Endodermal cell (in vitro differentiated cells): ENCODE data around the gene SREBF1. TPM values are rescaled to one million over a fixed set of nuclear protein-coding genes. Genes with fewer than 3 reads are reported as not detected.

Source experiments
- DNase-seq: peaks from one replicate; pipeline ENCODE4 v3.0.0-alpha.2; 2017
- H3K27ac ChIP-seq: 2 replicates; pipeline ENCODE4 v1.5.1; 2013; ENCODE audit warnings: mild to moderate bottlenecking, low read depth, low read length, moderate library complexity
- H3K27me3 ChIP-seq: 2 replicates; pipeline ENCODE4 v1.6.1; 2013; ENCODE audit warnings: mild to moderate bottlenecking, low read length, moderate library complexity; ENCODE audit not compliant: insufficient read depth, control insufficient read depth, poor library complexity, severe bottlenecking
- H3K36me3 ChIP-seq: 2 replicates; pipeline ENCODE4 v1.7.0; 2013; ENCODE audit warnings: mild to moderate bottlenecking, low read length, moderate library complexity; ENCODE audit not compliant: control insufficient read depth, insufficient read depth
- H3K4me1 ChIP-seq: one replicate; pipeline ENCODE4 v1.7.0; 2013; ENCODE audit warnings: low read length; ENCODE audit not compliant: control insufficient read depth, insufficient read depth
- H3K4me3 ChIP-seq: 2 replicates; pipeline ENCODE4 v1.5.1; 2013; ENCODE audit warnings: mild to moderate bottlenecking, low read length, moderate library complexity
- H3K9ac ChIP-seq: 2 replicates; pipeline ENCODE4 v1.6.1; 2013; ENCODE audit warnings: mild to moderate bottlenecking, low read length, moderate library complexity; ENCODE audit not compliant: poor library complexity, severe bottlenecking; ENCODE audit errors: extremely low read depth
- H3K9me3 ChIP-seq: 2 replicates; pipeline ENCODE4 v1.6.1; 2013; ENCODE audit warnings: mild to moderate bottlenecking, low read length, moderate library complexity; ENCODE audit not compliant: control insufficient read depth
- H3K27ac Mint-ChIP-seq: 2 replicates; pipeline ENCODE4 v1.8.0; 2020; ENCODE audit warnings: mixed read lengths
- H3K27me3 Mint-ChIP-seq: 2 replicates; pipeline ENCODE4 v1.8.0; 2021; ENCODE audit warnings: mild to moderate bottlenecking, mixed read lengths; ENCODE audit not compliant: insufficient read depth
- H3K36me3 Mint-ChIP-seq: 2 replicates; pipeline ENCODE4 v1.8.0; 2020; ENCODE audit warnings: low read depth, mixed read lengths
- H3K4me1 Mint-ChIP-seq: 2 replicates; pipeline ENCODE4 v1.8.0; 2020; ENCODE audit warnings: mixed read lengths
- H3K4me3 Mint-ChIP-seq: 2 replicates; pipeline ENCODE4 v1.8.0; 2020; ENCODE audit warnings: mild to moderate bottlenecking, moderate library complexity, mixed read lengths
- H3K9me3 Mint-ChIP-seq: 2 replicates; pipeline ENCODE4 v1.8.0; 2020; ENCODE audit warnings: mild to moderate bottlenecking, mixed read lengths
- CTCF ChIP-seq: fragments of 200-600 bp; sonication (generic); conservative IDR thresholded peaks from 2 replicates; pipeline ENCODE4 v1.5.0; 2021; ENCODE audit warnings: antibody characterized with exemption, mild to moderate bottlenecking
- WGBS, 2 experiments: methylation state at CpG; one replicate each; pipeline versions ENCODE4 v1.1.5 to v1.1.7; 2013; ENCODE audit warnings: missing lambda C conversion rate in 2 of 2, mixed read lengths in 1 of 2; ENCODE audit not compliant: insufficient coverage in 1 of 2, insufficient read length in 1 of 2; 5-methylcytosine and 5-hydroxymethylcytosine counted together
- total RNA-seq, 2 donors: library from RNA; stranded (reverse); fragmentation: NEBNext Ultra II Directional in 1 of 2; extraction: Animal tissue kit (Norgen Biotek cat#: 25700) in 1 of 2; gene quantifications; 2 replicates in 1 of 2; 3 replicates in 1 of 2; pipeline ENCODE4 v1.2.1, GENCODE V29; 2021

The SREBF1 gene
- total RNA-seq, 2 donors from 2014 or later: 39.0 to 58.2 TPM

GRCh38 chr17:17870247-17870646 lies 33.5 kb upstream of the SREBF1 start:
- peak; percentile 55 for TF ChIP-seq CTCF
- Histone ChIP-seq H3K4me1 (peaks cover 2% of the 10 kb centered on the region), H3K4me3 (no peak overlapping the region), H3K27me3 (no peaks in the 10 kb centered on the region), H3K9me3 (no peaks in the 10 kb centered on the region), H3K27ac (no peak overlapping the region), H3K36me3 (peaks cover 6% of the 10 kb centered on the region), H3K9ac (no peak overlapping the region)
- WGBS, 2 experiments: 87 to 88% methylated on average over 5 to 6 of the region's 6 CpGs
- peak; percentile 72 for DNase-seq
- Mint-ChIP-seq H3K4me3 (no peak overlapping the region), H3K36me3 (no peaks in the 10 kb centered on the region), H3K27ac (no peak overlapping the region), H3K4me1 (peaks cover 8% of the 10 kb centered on the region), H3K27me3 (no peaks in the 10 kb centered on the region), H3K9me3 (no peaks in the 10 kb centered on the region)

GRCh38 chr17:17868641-17869522 lies 32.1 kb upstream of the SREBF1 start:
- Histone ChIP-seq H3K27me3 (no peaks in the 10 kb centered on the region), H3K9ac (no peak overlapping the region), H3K4me1 (peaks cover 2% of the 10 kb centered on the region), H3K36me3 (peaks cover 4% of the 10 kb centered on the region), H3K9me3 (no peaks in the 10 kb centered on the region), H3K27ac (peak overlapping the region; percentile 92), H3K4me3 (no peak overlapping the region)
- H3K27ac Mint-ChIP-seq: no peak overlapping the region
- WGBS, 2 experiments: 30 to 48% methylated on average over 16 to 18 of the region's 18 CpGs
- no peaks in the 10 kb centered on the region for H3K27me3 Mint-ChIP-seq
- no peak overlapping the region for H3K4me3 Mint-ChIP-seq
- TF ChIP-seq CTCF: no peak
- H3K9me3 Mint-ChIP-seq: no peaks in the 10 kb centered on the region
- H3K36me3 Mint-ChIP-seq: no peaks in the 10 kb centered on the region
- DNase-seq: peak; percentile 75
- peaks cover 8% of the 10 kb centered on the region for H3K4me1 Mint-ChIP-seq

DNA sequence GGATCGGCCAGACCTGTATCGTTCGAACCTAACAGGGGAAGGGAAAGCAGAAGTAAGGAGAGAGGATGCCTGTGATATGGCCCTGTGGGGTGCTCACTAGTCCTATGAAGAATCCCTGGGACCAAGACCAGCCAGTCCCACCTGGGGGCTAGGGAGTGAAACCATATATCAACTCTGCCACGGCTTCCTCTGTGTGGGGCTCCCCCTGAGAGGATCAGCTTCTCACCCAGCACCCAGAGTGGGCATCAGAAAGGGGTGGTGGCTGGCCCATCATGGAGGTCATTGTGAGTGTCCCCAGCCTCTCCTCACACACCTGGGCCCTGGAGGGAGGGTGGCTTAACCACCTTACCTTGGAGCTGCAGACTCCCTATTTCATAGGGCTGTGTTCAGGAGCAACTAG lies 30.1 kb upstream of the SREBF1 start:
- H3K9ac ChIP-seq: no peak overlapping the region
- H3K9me3 Mint-ChIP-seq: no peaks in the 10 kb centered on the region
- H3K27ac ChIP-seq: no peak overlapping the region
- H3K4me3 ChIP-seq: no peak overlapping the region
- peaks cover 8% of the 10 kb centered on the region for H3K4me1 Mint-ChIP-seq
- no peak for TF ChIP-seq CTCF
- no peaks in the 10 kb centered on the region for H3K36me3 Mint-ChIP-seq
- 97 to 100% methylated on average over 1 to 4 of the region's 4 CpGs for WGBS, 2 experiments
- H3K9me3 ChIP-seq: no peaks in the 10 kb centered on the region
- no peaks in the 10 kb centered on the region for H3K27me3 ChIP-seq
- no peak for DNase-seq
- peaks cover 4% of the 10 kb centered on the region for H3K36me3 ChIP-seq
- peaks cover 2% of the 10 kb centered on the region for H3K4me1 ChIP-seq
- no peak overlapping the region for H3K27ac Mint-ChIP-seq
- no peaks in the 10 kb centered on the region for H3K27me3 Mint-ChIP-seq
- no peak overlapping the region for H3K4me3 Mint-ChIP-seq
